WI38 (cell line): ENCODE data around the gene IQCC.
A peak's percentile ranks its signal among the peaks of the same experiment; 100 is the strongest.

Experiments
- H3K4me3 ChIP-seq: 2 replicates; pipeline ENCODE4 v1.5.1; 2011; ENCODE audit warnings: low read depth, mild to moderate bottlenecking, control low read depth, low read length
- TF ChIP-seq, protein P1 (sequence below): IDR thresholded peaks from 2 replicates; pipeline ENCODE4 v1.5.1; 2012; ENCODE audit warnings: low read depth, mild to moderate bottlenecking, control low read depth, low read length

Gene IQCC

GRCh38 chr1:32231843-32232432, 26.5 kb downstream of the IQCC start:
- TF ChIP-seq, protein P1, sequence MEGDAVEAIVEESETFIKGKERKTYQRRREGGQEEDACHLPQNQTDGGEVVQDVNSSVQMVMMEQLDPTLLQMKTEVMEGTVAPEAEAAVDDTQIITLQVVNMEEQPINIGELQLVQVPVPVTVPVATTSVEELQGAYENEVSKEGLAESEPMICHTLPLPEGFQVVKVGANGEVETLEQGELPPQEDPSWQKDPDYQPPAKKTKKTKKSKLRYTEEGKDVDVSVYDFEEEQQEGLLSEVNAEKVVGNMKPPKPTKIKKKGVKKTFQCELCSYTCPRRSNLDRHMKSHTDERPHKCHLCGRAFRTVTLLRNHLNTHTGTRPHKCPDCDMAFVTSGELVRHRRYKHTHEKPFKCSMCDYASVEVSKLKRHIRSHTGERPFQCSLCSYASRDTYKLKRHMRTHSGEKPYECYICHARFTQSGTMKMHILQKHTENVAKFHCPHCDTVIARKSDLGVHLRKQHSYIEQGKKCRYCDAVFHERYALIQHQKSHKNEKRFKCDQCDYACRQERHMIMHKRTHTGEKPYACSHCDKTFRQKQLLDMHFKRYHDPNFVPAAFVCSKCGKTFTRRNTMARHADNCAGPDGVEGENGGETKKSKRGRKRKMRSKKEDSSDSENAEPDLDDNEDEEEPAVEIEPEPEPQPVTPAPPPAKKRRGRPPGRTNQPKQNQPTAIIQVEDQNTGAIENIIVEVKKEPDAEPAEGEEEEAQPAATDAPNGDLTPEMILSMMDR, result no peak
- H3K4me3 ChIP-seq, result no peak overlapping the region

- H3K4me3 ChIP-seq, result no peak overlapping the region
- TF ChIP-seq, protein P1, result no peak
These were observed 27.3 kb downstream of the IQCC start for GRCh38 chr1:32232558-32233304.

- H3K4me3 ChIP-seq, result no peak overlapping the region
- TF ChIP-seq, protein P1, result no peak
These were observed 29.3 kb downstream of the IQCC start for GRCh38 chr1:32234792-32235191.

DNA sequence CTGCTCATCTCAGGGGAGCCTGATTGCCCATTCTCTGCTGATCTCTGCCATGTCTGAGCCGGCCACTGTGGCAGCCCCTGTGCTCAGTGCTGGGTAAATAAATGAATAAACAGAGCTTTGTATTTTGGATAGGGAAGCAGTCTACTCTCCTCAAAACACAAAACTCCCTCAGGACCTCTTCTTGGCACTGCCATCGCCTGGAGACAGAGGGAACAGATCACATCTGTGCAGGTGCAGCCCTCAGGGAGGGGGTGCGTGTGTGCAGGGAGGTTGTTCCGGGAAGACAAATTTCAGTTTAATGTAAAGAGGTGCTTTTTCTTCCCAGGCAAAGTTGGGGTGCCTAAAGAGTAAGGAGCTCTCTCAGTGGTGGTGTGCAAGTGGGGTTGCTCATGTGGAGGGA, 33.9 kb downstream of the IQCC start:
- TF ChIP-seq, protein P1, result no peak
- H3K4me3 ChIP-seq, result no peak overlapping the region

DNA sequence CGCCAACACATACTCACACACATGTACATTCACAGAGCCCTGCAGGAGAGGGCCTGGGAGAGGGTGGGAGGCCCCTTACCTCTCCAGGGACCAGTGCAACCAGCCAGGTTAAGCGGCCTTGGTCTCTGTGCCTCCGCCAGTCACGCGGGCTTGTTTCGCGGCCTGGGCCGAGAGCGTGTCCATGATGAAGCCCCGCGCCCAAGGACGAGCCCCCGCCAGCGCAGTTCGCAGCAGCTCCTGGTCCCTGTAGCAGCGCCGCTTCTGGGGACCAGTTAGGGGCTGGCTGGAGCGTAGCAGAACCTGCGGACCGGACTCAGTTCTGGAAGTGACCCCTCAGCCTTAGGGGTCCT, 34.3 kb downstream of the IQCC start:
- TF ChIP-seq, protein P1, result no peak

DNA sequence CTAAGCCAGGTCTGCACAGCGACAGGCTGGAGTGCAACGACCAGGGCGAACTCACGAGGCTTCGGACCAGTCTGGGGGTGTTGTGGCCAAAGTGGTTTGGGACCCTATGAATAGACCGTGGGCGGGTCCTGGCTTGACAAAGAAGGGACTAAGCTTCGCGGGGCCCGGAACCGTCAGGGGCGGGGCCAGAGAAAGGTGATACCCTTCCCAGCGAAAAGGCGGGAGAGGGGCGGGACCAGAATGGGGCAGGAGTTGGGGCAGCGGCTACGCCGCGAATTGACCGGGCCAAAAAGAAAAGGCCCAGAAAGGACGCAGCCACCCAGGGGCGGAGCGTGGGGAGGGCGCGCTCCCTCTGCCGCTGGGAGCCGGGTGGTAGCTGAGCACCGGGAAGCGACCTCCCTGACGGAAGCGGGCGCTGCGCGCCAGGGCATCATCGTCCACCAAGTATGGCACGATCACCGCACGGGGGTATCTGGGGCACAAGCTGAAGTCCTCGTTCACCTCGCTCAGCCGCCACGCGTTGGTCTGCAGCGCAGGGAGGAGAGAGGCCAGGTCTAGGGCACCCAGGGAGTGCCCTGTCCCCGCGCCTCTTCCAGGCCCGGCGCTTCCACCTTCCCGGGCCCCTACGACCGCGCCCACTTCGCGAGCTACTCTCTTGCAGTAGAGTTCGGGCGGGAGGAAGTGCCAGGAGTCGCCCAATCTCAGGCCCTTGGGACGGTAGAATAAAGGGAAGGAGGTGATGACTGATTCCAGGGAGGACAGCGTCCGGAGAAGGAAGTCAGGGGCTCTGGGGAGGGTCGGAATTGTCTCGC, 34.9 kb downstream of the IQCC start:
- TF ChIP-seq, protein P1, result peak; percentile 9; the same call in 1 of the 2 replicates

More for the DNA sequence above, 34.3 kb downstream of the IQCC start:
- H3K4me3 ChIP-seq, result no peak overlapping the region; the same call in 1 of the 2 replicates

More for the DNA sequence above, 34.9 kb downstream of the IQCC start:
- H3K4me3 ChIP-seq, result peak overlapping the region; percentile 66
